PC-9 (cell line): ENCODE results near the gene UBL4A. TPM values are rescaled to one million over a fixed set of nuclear protein-coding genes. Genes with fewer than 3 reads are reported as not detected.

Experiments used
- BruUV-seq: library from RNA; stranded (reverse); fragments of 400-500 nt; replicated peaks from 2 replicates; lab custom pipeline; 2021; lab: Mats Ljungman, UMichigan
- CTCF ChIA-PET: fragments of 300-600 bp; sonication (Branson Sonifier 250); formaldehyde crosslinking; loops from one replicate; lab custom pipeline; 2022; ENCODE audit warnings: antibody characterized with exemption; lab: Charles Lee
- POLR2A ChIA-PET: fragments of 300-600 bp; sonication (Branson Sonifier 250); formaldehyde crosslinking; loops from one replicate; lab custom pipeline; 2022; ENCODE audit warnings: antibody characterized with exemption; ENCODE audit not compliant: unreplicated experiment; lab: Charles Lee
- DNase-seq, 2 experiments: peaks; one replicate each; pipeline versions ENCODE4 v3.0.0 to v3.0.0-alpha.2; 2015 to 2022; ENCODE audit warnings: mixed read lengths in 1 of 2
- H2AFZ ChIP-seq: fragments of 200-600 bp; sonication (generic); 2 replicates; pipeline ENCODE4 v1.8.1; 2017; ENCODE audit warnings: antibody characterized with exemption
- H3F3A ChIP-seq: fragments of 200-600 bp; sonication (generic); 2 replicates; pipeline ENCODE4 v1.8.1; 2017; ENCODE audit warnings: antibody characterized with exemption, mild to moderate bottlenecking, low read depth; ENCODE audit not compliant: insufficient read depth
- H3K27ac ChIP-seq: fragments of 200-600 bp; sonication (generic); 2 replicates; pipeline ENCODE4 v1.6.1; 2016; ENCODE audit warnings: mixed run types
- H3K27me3 ChIP-seq: fragments of 200-600 bp; sonication (generic); 2 replicates; pipeline ENCODE4 v1.6.1; 2016; ENCODE audit warnings: low read depth, mixed run types; ENCODE audit not compliant: insufficient read depth
- H3K36me3 ChIP-seq: fragments of 200-600 bp; sonication (generic); 2 replicates; pipeline ENCODE4 v1.6.1; 2016; ENCODE audit warnings: low read depth, mixed run types
- H3K4me1 ChIP-seq: fragments of 200-600 bp; sonication (generic); replicated peaks from 2 replicates; pipeline ENCODE4 v1.6.1; 2016; ENCODE audit warnings: mixed run types; ENCODE audit not compliant: insufficient read depth
- H3K4me2 ChIP-seq: fragments of 200-600 bp; sonication (generic); 2 replicates; pipeline ENCODE4 v1.6.1; 2017; ENCODE audit warnings: mixed run types
- H3K4me3 ChIP-seq: fragments of 200-600 bp; sonication (generic); 2 replicates; pipeline ENCODE4 v1.6.1; 2016; ENCODE audit warnings: mixed run types
- H3K79me2 ChIP-seq: fragments of 200-600 bp; sonication (generic); 2 replicates; pipeline ENCODE4 v1.6.1; 2017; ENCODE audit warnings: low read depth, mixed run types
- H3K9me2 ChIP-seq: fragments of 200-600 bp; sonication (generic); 2 replicates; pipeline ENCODE4 v1.8.1; 2017; ENCODE audit warnings: mild to moderate bottlenecking; ENCODE audit not compliant: insufficient read depth
- H3K9me3 ChIP-seq: fragments of 200-600 bp; sonication (generic); 2 replicates; pipeline ENCODE4 v1.8.1; 2016; ENCODE audit warnings: low read depth; ENCODE audit not compliant: insufficient read depth
- H4K20me1 ChIP-seq: fragments of 200-600 bp; sonication (generic); 2 replicates; pipeline ENCODE4 v1.8.1; 2017; ENCODE audit not compliant: insufficient read depth
- EZH2 ChIP-seq: fragments of 200-600 bp; sonication (generic); IDR thresholded peaks from 2 replicates; pipeline ENCODE4 v1.8.0; 2017; ENCODE audit warnings: antibody characterized with exemption, low read depth
- intact Hi-C: fragments of 100-400 bp; cut with micrococcal nuclease; formaldehyde crosslinking; loops from one replicate; pipeline ENCODE4 v1.10.0; 2022; ENCODE audit not compliant: unreplicated experiment
- total RNA-seq: library from RNA; stranded (reverse); gene quantifications from 2 replicates; pipeline ENCODE4 v1.2.3, GENCODE V29; 2021
- TF ChIP-seq, protein P1 (sequence below): fragments of 200-600 bp; sonication (generic); conservative IDR thresholded peaks from 2 replicates; pipeline ENCODE4 v1.6.1; 2017; ENCODE audit warnings: mixed run types, antibody characterized with exemption, mild to moderate bottlenecking, moderate library complexity

The UBL4A gene
- total RNA-seq, 1 experiment from 2014 or later: 80.7 TPM

DNA sequence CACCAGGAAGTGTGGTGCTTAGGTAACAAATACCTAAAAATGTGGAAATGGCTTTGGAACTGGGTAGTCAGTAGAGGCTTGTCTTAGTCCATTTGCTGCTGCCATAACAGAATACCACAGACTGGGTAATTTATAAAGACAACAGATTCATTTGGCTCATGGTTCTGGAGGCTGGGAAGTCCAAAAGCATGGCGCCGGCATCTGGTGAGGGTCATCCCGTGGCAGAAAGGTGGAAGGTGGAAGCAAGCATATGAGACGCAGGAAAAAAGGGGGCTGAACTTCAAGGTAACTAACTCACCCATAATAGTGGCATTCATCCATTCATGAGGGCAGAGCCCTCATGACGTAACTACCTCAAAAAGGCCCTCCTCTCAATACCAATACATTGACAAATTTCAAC, 23.0 kb upstream of the UBL4A start:
- Histone ChIP-seq H3K4me2 (no peak overlapping the region), H3F3A (peaks cover 14% of the 10 kb centered on the region; the same call in 1 of the 2 replicates), H3K79me2 (no peaks in the 10 kb centered on the region), H3K4me3 (no peak overlapping the region), H4K20me1 (no peaks in the 10 kb centered on the region), H3K27me3 (no peaks in the 10 kb centered on the region), H3K9me3 (no peaks in the 10 kb centered on the region), H2AFZ (no peak overlapping the region), H3K27ac (no peak overlapping the region), H3K9me2 (no peaks in the 10 kb centered on the region), H3K36me3 (no peaks in the 10 kb centered on the region), H3K4me1 (peaks cover 14% of the 10 kb centered on the region)
- ChIA-PET POLR2A (no interaction called here), CTCF (no interaction called here)
- intact Hi-C loops: no loop called here
- no TSS peak for BruUV-seq
- no peak for TF ChIP-seq EZH2
- TF ChIP-seq, protein P1, sequence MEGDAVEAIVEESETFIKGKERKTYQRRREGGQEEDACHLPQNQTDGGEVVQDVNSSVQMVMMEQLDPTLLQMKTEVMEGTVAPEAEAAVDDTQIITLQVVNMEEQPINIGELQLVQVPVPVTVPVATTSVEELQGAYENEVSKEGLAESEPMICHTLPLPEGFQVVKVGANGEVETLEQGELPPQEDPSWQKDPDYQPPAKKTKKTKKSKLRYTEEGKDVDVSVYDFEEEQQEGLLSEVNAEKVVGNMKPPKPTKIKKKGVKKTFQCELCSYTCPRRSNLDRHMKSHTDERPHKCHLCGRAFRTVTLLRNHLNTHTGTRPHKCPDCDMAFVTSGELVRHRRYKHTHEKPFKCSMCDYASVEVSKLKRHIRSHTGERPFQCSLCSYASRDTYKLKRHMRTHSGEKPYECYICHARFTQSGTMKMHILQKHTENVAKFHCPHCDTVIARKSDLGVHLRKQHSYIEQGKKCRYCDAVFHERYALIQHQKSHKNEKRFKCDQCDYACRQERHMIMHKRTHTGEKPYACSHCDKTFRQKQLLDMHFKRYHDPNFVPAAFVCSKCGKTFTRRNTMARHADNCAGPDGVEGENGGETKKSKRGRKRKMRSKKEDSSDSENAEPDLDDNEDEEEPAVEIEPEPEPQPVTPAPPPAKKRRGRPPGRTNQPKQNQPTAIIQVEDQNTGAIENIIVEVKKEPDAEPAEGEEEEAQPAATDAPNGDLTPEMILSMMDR: no peak
- DNase-seq: no peak

DNA sequence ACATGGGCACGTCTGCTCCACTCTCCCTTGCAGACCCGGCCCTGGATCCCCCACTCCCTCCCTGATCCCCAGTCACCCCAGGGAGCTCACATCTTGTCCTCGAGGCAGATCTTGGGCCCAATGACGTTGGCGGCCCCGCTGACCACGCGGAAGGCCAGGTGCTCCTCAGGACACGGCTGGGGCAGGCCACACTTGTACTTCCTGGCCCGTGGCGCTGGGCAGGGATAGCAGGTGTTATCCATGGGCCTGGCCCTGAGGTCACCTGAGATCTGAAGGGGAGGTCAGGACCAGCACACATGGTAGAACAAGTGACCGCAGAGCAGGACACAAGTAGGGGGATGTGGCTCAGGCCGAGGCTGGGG, 21.9 kb upstream of the UBL4A start:
- POLR2A ChIA-PET: interaction anchor here (0.6 kb wide), 2 partner anchors 89 to 468 kb away, joined by 3 to 4 read pairs; no protein-coding TSS in a partner anchor

DNA sequence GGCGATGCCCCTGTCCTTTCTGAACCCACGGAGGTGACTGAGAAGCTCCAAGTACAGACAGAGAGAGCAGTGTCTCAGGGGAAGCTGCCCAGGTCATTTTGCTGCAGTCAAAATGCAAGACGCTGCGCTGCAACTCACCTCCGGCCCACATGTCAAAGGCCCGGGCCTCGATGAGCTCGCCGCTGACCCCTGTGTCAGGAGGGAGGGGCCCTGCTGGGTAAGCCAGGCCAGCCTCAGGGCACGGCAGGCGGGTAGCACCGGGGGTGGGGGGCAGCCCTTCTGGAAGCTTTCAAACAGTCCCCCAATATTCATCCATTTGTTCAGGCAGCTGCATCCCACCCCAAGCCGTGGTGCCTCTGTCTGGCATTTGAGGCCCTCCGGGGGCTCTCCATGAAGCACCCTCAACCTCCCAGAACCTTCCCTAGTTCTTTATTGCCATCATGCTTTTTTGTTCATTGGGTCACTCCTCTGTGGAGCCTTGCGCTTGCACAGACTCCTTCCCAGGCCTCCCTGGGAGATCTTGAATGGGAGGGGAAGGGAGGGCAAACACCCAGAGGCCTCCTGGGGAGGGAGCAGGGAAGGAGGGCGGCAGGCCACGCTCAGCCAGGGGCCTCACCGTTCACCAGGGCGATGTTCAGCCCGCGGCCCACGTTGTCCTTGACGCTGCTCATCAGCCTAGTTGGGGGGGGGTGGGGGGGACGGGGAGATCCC, 21.4 kb upstream of the UBL4A start:
- no peak overlapping the region for H3K4me2 ChIP-seq
- no peak for DNase-seq
- ChIA-PET CTCF (interaction anchor here (0.6 kb wide), 1 partner anchor 22 kb away, joined by 4 read pairs; the partner anchor contains the start of gene UBL4A), POLR2A (interaction anchor here (0.5 to 0.6 kb wide), 3 partner anchors 88 to 467 kb away, joined by 3 to 4 read pairs (median 3); no protein-coding TSS in a partner anchor)
- no peaks in the 10 kb centered on the region for H3K79me2 ChIP-seq
- H3K27ac ChIP-seq: no peak overlapping the region
- no TSS peak for BruUV-seq
- H3K4me1 ChIP-seq: peaks cover 14% of the 10 kb centered on the region
- TF ChIP-seq, protein P1: no peak
- TF ChIP-seq EZH2: no peak
- no peak overlapping the region for H3K4me3 ChIP-seq
- H3K36me3 ChIP-seq: no peaks in the 10 kb centered on the region
- H2AFZ ChIP-seq: no peak overlapping the region
- no peaks in the 10 kb centered on the region for H3K9me3 ChIP-seq
- intact Hi-C loops: no loop called here
- no peaks in the 10 kb centered on the region for H4K20me1 ChIP-seq
- no peaks in the 10 kb centered on the region for H3K9me2 ChIP-seq
- no peaks in the 10 kb centered on the region for H3K27me3 ChIP-seq
- peaks cover 14% of the 10 kb centered on the region; the same call in 1 of the 2 replicates for H3F3A ChIP-seq

More for the DNA sequence above, 21.9 kb upstream of the UBL4A start:
- intact Hi-C loops: no loop called here
- Histone ChIP-seq H3K36me3 (no peaks in the 10 kb centered on the region), H3K4me2 (no peak overlapping the region), H3K79me2 (no peaks in the 10 kb centered on the region), H3F3A (peaks cover 14% of the 10 kb centered on the region; the same call in 1 of the 2 replicates), H4K20me1 (no peaks in the 10 kb centered on the region), H3K27ac (no peak overlapping the region), H3K9me3 (no peaks in the 10 kb centered on the region), H2AFZ (no peak overlapping the region), H3K4me1 (peaks cover 14% of the 10 kb centered on the region), H3K4me3 (no peak overlapping the region), H3K9me2 (no peaks in the 10 kb centered on the region), H3K27me3 (no peaks in the 10 kb centered on the region)
- BruUV-seq: no TSS peak
- TF ChIP-seq, protein P1: no peak
- TF ChIP-seq EZH2: no peak
- CTCF ChIA-PET: no interaction called here
- no peak for DNase-seq
